Choroid plexus epithelial cell (primary cell): ENCODE results near the gene CLTA.
A peak's percentile ranks its signal among the peaks of the same experiment; 100 is the strongest.
"Not testable (repeated sequence)": the region's sequence is repeated elsewhere in the genome, so short reads cannot be mapped to it uniquely, and the experiment has no call there.

Experiments
- DNase-seq: peaks from one replicate; pipeline ENCODE4 v3.0.0-alpha.2; 2010; ENCODE audit warnings: low read depth
- H3K4me3 ChIP-seq: 2 replicates; pipeline ENCODE4 v1.5.1; 2011; ENCODE audit warnings: low read depth, mild to moderate bottlenecking, control low read depth, low read length, moderate library complexity
- TF ChIP-seq, protein P1 (sequence below): conservative IDR thresholded peaks from 2 replicates; pipeline ENCODE4 v1.5.1; 2011; ENCODE audit warnings: low read depth, mild to moderate bottlenecking, control low read depth, inconsistent platforms, low read length, moderate library complexity

Gene CLTA

DNA sequence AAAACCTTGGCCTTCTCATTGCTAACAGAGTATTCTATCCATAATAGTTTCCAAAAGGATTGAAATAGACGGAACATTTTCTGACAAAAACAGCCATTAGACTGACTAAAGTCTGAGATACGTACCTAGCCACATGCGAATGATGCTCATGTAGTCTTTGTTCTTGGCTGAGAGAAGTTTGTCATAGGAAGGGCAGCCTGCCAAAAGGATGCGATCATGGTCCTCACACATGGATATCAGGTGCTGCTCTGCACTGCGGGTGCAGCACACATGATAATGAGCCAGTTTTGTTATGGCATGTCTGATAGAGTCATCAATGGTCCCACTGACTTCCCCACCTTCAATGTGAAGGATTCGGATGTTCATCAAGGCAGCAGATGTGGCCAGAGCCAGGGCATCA is 55.2 kb downstream of the CLTA start:
- no peak for DNase-seq
- TF ChIP-seq, protein P1, sequence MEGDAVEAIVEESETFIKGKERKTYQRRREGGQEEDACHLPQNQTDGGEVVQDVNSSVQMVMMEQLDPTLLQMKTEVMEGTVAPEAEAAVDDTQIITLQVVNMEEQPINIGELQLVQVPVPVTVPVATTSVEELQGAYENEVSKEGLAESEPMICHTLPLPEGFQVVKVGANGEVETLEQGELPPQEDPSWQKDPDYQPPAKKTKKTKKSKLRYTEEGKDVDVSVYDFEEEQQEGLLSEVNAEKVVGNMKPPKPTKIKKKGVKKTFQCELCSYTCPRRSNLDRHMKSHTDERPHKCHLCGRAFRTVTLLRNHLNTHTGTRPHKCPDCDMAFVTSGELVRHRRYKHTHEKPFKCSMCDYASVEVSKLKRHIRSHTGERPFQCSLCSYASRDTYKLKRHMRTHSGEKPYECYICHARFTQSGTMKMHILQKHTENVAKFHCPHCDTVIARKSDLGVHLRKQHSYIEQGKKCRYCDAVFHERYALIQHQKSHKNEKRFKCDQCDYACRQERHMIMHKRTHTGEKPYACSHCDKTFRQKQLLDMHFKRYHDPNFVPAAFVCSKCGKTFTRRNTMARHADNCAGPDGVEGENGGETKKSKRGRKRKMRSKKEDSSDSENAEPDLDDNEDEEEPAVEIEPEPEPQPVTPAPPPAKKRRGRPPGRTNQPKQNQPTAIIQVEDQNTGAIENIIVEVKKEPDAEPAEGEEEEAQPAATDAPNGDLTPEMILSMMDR: no peak
- no peak overlapping the region for H3K4me3 ChIP-seq

- DNase-seq: no peak
- H3K4me3 ChIP-seq: no peak overlapping the region
- TF ChIP-seq, protein P1: no peak
Measured at GRCh38 chr9:36247356-36247755, 56.6 kb downstream of the CLTA start.

- TF ChIP-seq, protein P1: peak; percentile 40
- peak; percentile 73 for DNase-seq
- H3K4me3 ChIP-seq: not testable (repeated sequence)
Measured at GRCh38 chr9:36248061-36248460, 57.3 kb downstream of the CLTA start.

DNA sequence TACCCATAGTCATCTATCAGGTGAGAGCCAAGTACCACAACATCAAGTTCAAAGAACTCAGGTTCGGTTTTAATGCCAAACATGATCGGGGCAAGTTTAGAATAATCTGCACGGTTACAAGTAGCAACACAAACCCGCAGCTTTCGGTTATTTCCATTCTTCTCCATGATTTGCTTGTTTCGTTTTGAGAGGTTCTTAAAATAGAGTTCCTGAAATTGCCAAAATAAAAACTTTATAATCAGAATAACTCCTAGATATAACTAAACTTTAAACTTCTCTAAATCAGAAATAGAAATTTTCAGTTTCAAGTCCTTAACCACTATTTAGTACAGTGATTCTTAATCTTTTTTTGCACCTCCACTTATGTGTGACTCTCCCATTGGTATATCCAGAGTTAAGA is 58.5 kb downstream of the CLTA start:
- H3K4me3 ChIP-seq: no peak overlapping the region
- TF ChIP-seq, protein P1: no peak
- no peak for DNase-seq

- H3K4me3 ChIP-seq: no peak overlapping the region
- no peak for DNase-seq
- TF ChIP-seq, protein P1: no peak
Measured at GRCh38 chr9:36250079-36250478, 59.4 kb downstream of the CLTA start.

DNA sequence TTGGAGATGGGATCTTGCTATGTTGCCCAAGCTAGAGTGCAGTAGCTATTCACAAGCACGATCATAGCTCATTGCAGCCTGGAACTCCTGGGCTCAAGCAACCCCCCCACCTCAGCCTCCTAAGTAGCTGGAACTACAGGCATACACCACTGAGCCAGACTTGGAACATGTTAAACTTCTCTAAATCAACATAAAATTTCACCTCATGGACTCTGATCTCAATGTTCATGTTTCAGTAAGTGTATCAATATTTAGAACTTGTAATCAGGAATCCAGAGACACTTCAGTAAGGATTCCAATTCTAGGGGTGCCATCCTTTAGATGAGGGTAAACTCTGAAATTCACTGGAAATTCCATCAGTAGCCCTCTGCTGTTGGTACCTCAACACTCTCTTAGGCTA is 60.7 kb downstream of the CLTA start:
- no peak overlapping the region for H3K4me3 ChIP-seq
- TF ChIP-seq, protein P1: no peak
- DNase-seq: no peak

DNA sequence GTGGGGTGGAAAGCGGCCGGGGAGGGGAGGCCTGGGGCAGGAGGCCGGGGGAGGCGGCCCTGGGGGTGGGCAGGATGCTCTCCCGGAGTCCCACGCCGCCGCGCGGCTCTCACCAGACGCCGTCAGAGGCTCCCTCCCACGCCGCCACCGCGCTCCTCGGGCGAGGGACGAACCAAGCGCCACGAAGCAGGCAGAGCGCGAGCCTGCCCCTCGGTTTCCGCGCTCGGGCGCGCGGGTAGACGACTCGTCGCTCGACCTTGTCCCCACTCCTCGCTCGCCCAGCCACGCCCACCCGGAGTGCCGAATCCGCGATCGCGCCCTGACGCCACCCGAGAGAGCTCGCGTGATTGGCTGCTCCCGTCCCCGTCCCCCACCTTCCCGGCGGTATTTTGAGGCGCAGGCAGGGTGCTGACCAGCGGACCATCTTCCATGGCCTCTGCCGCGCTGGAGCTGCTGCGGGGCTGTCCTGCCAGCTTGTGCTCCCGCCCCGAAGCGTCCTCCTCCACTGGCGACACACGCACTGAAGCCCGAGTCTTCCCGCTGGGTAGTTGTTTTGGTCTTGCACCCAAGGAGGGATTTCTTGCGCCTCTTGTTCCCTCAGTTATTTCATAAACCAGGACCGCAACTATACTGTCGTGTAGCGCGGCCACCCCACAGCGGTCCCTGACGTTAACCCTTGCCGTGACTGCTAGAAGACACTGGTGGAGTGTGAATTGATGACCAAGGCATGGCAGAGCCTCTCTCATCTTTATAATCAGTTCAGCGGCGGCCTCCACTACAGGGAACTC is 67.7 kb downstream of the CLTA start, which contains the start of gene GNE:
Gene GNE (minus strand): TSS at position 241 of the 788 bp plus-strand sequence. CDS start 9,093 bp downstream, outside the sequence.
- TF ChIP-seq, protein P1: no peak
- peak; percentile 96 for DNase-seq
- H3K4me3 ChIP-seq: peak within 1 kb of the TSS; percentile 90
